HG03439 (cell line): ENCODE data around the gene HDLBP.

ENCODE experiments used
- ATAC-seq: cut with Tn5 transposase; IDR thresholded peaks from one replicate; pipeline ENCODE4 v1.9.1; 2021; ENCODE audit warnings: mild to moderate bottlenecking, moderate library complexity; ENCODE audit not compliant: unreplicated experiment

Gene HDLBP

GRCh38 chr2:241214766-241215165 lies 100.7 kb downstream of the HDLBP start:
- no peak for ATAC-seq

GRCh38 chr2:241214209-241214608 lies 101.3 kb downstream of the HDLBP start:
- no peak for ATAC-seq

- no peak for ATAC-seq
Observed at GRCh38 chr2:241213567-241213966, 101.9 kb downstream of the HDLBP start.

GRCh38 chr2:241213041-241213440 lies 102.4 kb downstream of the HDLBP start:
- ATAC-seq, result no peak

GRCh38 chr2:241211276-241211675 lies 104.2 kb downstream of the HDLBP start:
- no peak for ATAC-seq

- ATAC-seq, result no peak
Observed at GRCh38 chr2:241209271-241209670, 106.2 kb downstream of the HDLBP start.

GRCh38 chr2:241208058-241208457 lies 107.4 kb downstream of the HDLBP start:
- ATAC-seq, result no peak

GRCh38 chr2:241207641-241208040 lies 107.8 kb downstream of the HDLBP start:
- no peak for ATAC-seq

- ATAC-seq, result no peak
Observed at GRCh38 chr2:241207151-241207550, 108.3 kb downstream of the HDLBP start.

GRCh38 chr2:241205086-241205485 lies 110.4 kb downstream of the HDLBP start:
- ATAC-seq, result no peak

GRCh38 chr2:241204490-241204889 lies 111.0 kb downstream of the HDLBP start:
- ATAC-seq, result no peak

GRCh38 chr2:241204010-241204384 lies 111.5 kb downstream of the HDLBP start:
- no peak for ATAC-seq

GRCh38 chr2:241203218-241204009 lies 112.1 kb downstream of the HDLBP start:
- ATAC-seq, result no peak

- ATAC-seq, result no peak
Observed at GRCh38 chr2:241202681-241203080, 112.8 kb downstream of the HDLBP start.

GRCh38 chr2:241202268-241202585 lies 113.2 kb downstream of the HDLBP start:
- ATAC-seq, result no peak

- no peak for ATAC-seq
Observed at GRCh38 chr2:241201445-241202267, 113.8 kb downstream of the HDLBP start.

GRCh38 chr2:241200822-241201395 lies 114.6 kb downstream of the HDLBP start:
- no peak for ATAC-seq

- no peak for ATAC-seq
Observed at GRCh38 chr2:241199897-241200821, 115.3 kb downstream of the HDLBP start.

- ATAC-seq, result no peak
Observed at GRCh38 chr2:241199286-241199685, 116.2 kb downstream of the HDLBP start.

GRCh38 chr2:241198381-241199279 lies 116.8 kb downstream of the HDLBP start:
- no peak for ATAC-seq
